Ascending aorta (tissue), 2 donors: ENCODE data around the gene RAB29. TPM values are rescaled to one million over a fixed set of nuclear protein-coding genes. Genes with fewer than 3 reads are reported as not detected.

Experiments
- DNase-seq, 2 donors: peaks; one replicate each; pipeline ENCODE4 v3.0.0-alpha.2; 2019; ENCODE audit warnings: low spot score in 2 of 2
- H3K27ac ChIP-seq, 2 donors: fragments of 200-600 bp; sonication (generic); one replicate each; pipeline ENCODE4 v1.5.1; 2016 to 2017; ENCODE audit warnings: mild to moderate bottlenecking in 1 of 2
- H3K27me3 ChIP-seq: fragments of 200-600 bp; sonication (generic); one replicate; pipeline ENCODE4 v1.5.1; 2017
- H3K36me3 ChIP-seq, 2 donors: fragments of 200-600 bp; sonication (generic); one replicate each; pipeline ENCODE4 v1.5.1; 2016
- H3K4me1 ChIP-seq, 2 donors: fragments of 200-600 bp; sonication (generic); one replicate each; pipeline ENCODE4 v1.5.1; 2016 to 2017; ENCODE audit warnings: mild to moderate bottlenecking in 1 of 2
- H3K4me3 ChIP-seq, 2 donors: fragments of 200-600 bp; sonication (generic); one replicate each; pipeline ENCODE4 v1.5.1; 2016 to 2017; ENCODE audit warnings: mild to moderate bottlenecking in 1 of 2
- H3K9me3 ChIP-seq, 2 donors: fragments of 200-600 bp; sonication (generic); one replicate each; pipeline ENCODE4 v1.5.1; 2016
- intact Hi-C: fragments of 100-400 bp; cut with DNase I; formaldehyde crosslinking; loops from one replicate; pipeline ENCODE4 v1.15.1; 2023
- total RNA-seq: library from RNA; depleted of rRNA; stranded (reverse); fragments of >200 nt; gene quantifications from one replicate; pipeline ENCODE4 v1.1.0, GENCODE V29; 2016
- TF ChIP-seq, protein P1 (sequence below), 3 experiments: fragments of 200-600 bp in 2 of 3; fragments of 450-650 bp in 1 of 3; sonication (generic) in 2 of 3; IDR thresholded peaks; one replicate each; pipeline ENCODE4 v1.5.1; 2016 to 2019; ENCODE audit warnings: antibody characterized with exemption in 3 of 3, mild to moderate bottlenecking in 1 of 3, moderate library complexity in 1 of 3

RAB29 gene
- total RNA-seq, 1 donor from 2014 or later, result 18.0 TPM

DNA sequence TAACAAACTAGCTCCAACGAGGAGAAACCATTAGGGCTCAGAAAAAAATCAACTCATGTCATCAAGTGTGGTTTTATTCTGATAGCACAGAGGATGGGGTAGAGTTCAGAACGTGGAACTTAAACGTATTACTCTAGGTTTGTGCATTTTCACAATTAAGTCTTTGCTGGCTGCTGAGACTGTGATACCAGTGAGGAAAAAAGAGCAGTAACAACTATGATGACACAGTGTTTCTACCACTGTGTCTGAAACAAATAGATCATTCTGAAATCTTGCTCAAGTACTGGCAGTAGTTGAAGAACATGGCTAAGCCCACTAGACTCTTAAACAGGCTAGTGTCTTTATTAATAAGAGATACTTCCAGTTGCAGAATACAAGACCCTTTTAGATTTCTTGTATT, 56.3 kb downstream of the RAB29 start:
- no peak for DNase-seq
- intact Hi-C loops, result no loop called here
- Histone ChIP-seq H3K36me3 (peaks cover 70 to 91% of the 10 kb centered on the region in 2 donors), H3K27me3 (no peaks in the 10 kb centered on the region), H3K4me3 (no peak overlapping the region), H3K9me3 (no peaks in the 10 kb centered on the region), H3K4me1 (no peaks in the 10 kb centered on the region), H3K27ac (no peak overlapping the region)
- TF ChIP-seq, protein P1, sequence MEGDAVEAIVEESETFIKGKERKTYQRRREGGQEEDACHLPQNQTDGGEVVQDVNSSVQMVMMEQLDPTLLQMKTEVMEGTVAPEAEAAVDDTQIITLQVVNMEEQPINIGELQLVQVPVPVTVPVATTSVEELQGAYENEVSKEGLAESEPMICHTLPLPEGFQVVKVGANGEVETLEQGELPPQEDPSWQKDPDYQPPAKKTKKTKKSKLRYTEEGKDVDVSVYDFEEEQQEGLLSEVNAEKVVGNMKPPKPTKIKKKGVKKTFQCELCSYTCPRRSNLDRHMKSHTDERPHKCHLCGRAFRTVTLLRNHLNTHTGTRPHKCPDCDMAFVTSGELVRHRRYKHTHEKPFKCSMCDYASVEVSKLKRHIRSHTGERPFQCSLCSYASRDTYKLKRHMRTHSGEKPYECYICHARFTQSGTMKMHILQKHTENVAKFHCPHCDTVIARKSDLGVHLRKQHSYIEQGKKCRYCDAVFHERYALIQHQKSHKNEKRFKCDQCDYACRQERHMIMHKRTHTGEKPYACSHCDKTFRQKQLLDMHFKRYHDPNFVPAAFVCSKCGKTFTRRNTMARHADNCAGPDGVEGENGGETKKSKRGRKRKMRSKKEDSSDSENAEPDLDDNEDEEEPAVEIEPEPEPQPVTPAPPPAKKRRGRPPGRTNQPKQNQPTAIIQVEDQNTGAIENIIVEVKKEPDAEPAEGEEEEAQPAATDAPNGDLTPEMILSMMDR (IDR thresholded peaks at IDR 0.05), result no peak

Other genes with a start within 250 kb of the RAB29 start
- gene ELK4, start 143.5 kb downstream of the RAB29 start, total RNA-seq, result 23.7 TPM
- gene SLC45A3, start 95.0 kb downstream of the RAB29 start, total RNA-seq, result 3.4 TPM
- 42.1 TPM for gene NUCKS1, start 25.3 kb downstream of the RAB29 start, total RNA-seq
- gene SLC41A1, start 37.7 kb upstream of the RAB29 start, total RNA-seq, result 28.8 TPM
- gene PM20D1, start 74.7 kb upstream of the RAB29 start, total RNA-seq, result not detected
- not detected for gene SLC26A9, start 168.0 kb upstream of the RAB29 start, total RNA-seq
- gene RAB7B, start 227.9 kb upstream of the RAB29 start, total RNA-seq, result not detected
- gene CTSE, start 248.4 kb upstream of the RAB29 start, total RNA-seq, result not detected